GM21528 (cell line): ENCODE data around the gene PNPLA2.

ENCODE experiments used
- ATAC-seq: cut with Tn5 transposase; IDR thresholded peaks from one replicate; pipeline ENCODE4 v1.9.1; 2021; ENCODE audit warnings: mild to moderate bottlenecking, moderate library complexity; ENCODE audit not compliant: unreplicated experiment, low FRiP score

PNPLA2 gene

GRCh38 chr11:839875-840617 lies 21.3 kb downstream of the PNPLA2 start:
- no peak for ATAC-seq

GRCh38 chr11:841981-842369 lies 23.3 kb downstream of the PNPLA2 start:
- ATAC-seq: peak; percentile 30

DNA sequence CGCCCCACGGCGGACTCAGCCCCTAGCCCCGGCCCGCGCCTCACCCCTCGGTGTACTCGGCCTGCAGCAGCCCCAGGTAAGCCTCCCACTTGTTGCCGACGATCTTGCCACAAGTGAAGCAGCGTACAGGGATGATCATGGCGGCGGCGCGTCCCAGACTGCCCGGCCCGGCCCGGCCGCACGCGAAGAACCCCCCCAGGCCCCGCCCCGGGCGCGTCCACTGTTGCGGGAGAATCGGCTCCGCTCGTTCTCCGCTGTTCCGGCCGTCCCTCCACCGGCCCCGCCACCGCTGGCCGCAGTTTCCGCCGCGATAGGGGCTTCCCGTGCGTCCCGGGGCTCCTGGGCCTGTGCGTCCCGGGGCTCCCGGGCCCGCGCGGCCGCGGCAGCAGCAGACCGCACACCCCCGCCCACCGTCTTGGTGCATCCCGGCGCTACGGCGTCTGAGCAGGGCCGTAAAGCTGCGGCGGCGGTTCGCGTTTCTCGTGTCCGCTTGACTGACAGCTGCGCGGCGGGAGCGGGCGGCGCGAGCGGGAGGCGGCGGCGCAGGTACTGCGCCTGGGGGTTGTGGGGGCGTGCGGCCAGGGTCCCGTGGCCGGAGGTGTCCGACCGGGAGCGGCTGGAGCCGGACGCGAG lies 23.8 kb downstream of the PNPLA2 start, which contains the start of the genes POLR2L and TSPAN4:
Gene POLR2L, minus strand, starts transcription at position 160 of the 633 bp plus-strand sequence. Its CDS starts 21 bp downstream, at position 139.
Gene TSPAN4, plus strand, starts transcription at position 483 of the 633 bp plus-strand sequence. CDS start 7,453 bp downstream, outside the sequence.
- ATAC-seq: peak; percentile 57

GRCh38 chr11:843086-843734 lies 24.5 kb downstream of the PNPLA2 start:
- peak; percentile 1 for ATAC-seq

DNA sequence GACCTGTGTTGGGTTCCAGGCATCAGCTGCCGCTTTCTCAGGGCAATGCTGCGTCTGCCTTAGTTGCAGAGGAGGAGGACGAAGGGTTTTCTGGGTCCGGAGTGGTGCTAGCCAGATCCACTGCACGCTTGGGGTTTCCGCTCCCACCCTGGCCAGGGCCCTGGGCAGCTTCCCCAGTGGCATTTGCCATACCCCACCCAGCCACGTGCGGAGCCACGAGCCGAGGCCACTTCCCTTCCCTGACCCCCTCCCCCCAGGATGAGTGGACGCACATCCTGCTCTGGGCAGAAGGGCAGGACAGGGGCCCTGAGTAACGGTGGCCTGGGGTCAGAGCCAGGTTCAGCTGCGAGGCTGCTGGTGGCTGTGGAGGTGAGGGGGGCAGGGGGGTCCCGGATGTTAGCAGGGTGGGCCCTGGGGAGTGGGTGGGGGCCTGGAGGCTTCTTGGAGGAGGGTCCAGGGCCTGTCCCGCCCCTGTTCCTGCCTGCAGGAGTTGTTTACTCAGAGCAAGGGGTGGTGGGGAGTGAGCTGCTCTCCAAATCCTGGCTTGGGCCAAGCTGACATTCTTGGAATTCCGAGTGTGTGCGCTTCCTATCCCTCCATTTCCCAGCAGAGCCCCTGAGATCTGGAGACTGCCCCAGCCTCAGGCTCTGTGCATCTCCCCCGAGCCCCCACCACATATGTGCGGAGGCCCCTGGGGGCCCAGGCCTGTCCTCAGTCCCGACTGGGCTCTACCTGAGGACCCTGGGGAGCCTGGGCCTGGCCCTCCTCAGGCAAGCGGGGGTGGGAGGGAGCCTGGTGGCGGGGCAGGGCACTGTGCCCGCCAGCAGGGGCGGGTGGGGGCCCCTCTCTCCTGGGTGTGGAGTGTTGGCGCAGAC lies 25.3 kb downstream of the PNPLA2 start:
- ATAC-seq: no peak

- ATAC-seq: no peak
Measured at GRCh38 chr11:844693-845644, 26.3 kb downstream of the PNPLA2 start.

DNA sequence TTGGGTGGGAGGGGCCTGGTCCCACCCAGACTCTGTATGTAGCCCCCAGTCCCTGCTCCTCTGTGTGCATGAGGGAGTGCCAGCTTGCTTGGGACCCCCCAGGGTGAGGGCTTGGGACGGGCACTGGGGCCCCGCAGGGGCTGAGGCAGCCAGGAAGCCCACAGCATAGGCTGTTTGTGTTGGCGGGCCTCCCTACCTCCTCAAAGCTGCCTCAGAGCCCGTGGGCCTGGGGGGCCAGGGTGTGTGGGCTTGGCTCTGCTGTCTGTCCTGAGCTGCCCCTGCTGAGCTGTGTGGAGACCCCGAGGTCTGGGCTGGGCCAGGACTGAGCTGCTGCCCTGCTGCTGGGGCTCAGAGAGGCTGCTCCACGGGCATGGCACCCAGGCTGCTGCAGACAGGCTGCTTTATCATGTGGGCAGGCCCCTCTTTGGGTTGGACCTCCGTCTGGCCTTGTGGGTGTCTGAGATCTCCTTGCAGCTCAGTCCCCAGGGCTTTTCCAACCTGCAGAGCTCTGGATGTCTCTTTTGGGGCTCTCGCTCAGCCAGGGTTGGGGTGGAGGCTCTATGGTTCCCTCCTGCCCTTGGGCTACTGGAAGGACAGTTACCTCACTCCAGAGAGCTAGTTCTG lies 27.3 kb downstream of the PNPLA2 start:
- no peak for ATAC-seq

- no peak for ATAC-seq
Measured at GRCh38 chr11:846496-847098, 27.9 kb downstream of the PNPLA2 start.

DNA sequence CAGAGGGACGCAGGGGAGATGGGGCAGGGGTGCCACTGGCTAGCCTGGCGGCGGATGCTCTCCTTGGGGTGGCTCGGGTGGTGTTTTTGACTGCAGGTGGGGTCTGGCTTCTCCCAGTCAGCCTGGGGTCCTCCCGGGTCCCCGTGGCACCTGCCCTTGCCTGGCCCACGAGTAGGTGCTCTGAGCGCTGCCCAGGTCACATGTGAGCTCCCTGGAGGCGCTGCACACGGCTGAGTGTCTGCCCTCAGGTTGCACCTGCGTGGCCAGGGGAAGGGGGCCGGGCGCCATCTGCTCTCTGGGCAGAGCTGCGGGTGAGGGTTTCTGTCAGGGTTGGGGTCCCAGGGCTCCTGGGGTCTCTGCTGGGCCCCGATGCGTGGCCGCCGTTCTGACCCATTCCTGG lies 29.2 kb downstream of the PNPLA2 start:
- no peak for ATAC-seq

GRCh38 chr11:848380-848931 lies 29.7 kb downstream of the PNPLA2 start:
- no peak for ATAC-seq

DNA sequence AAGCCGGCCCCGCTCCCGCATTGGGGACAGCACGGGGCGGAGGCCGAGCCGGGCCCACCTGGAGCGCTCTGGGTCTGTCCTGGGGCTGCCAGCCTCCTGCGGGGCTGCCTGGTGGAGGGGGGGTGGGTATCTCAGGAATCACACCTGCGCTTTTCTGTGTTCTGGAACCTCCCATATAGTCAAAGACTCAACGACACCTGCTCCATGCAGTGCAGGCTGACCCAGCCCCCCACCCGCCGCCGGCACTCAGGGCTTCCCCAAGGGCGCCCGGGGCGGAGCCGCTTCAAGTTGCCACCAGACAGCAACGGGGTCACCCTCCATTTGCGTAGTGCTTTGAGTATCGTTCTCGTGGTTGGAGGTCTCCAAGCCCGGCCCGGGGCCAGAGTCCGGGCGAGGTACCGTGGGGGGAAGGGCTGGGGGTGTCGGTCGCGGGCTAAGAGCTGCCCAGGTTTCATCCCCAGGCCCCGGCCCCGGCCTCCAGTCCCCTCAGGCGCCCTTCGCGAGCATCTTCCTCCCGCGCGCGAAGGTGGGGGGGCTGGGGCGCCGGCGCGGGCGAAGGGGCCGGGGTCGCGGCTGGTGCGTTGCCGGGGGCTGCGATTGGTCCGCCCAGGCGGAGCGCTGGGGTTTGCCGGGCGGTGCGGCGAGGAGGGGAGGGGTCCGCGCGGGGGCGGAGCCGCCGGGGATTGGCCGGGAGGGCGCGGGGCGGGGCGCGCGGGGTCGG lies 30.6 kb downstream of the PNPLA2 start:
- no peak for ATAC-seq

GRCh38 chr11:849951-850774 lies 31.4 kb downstream of the PNPLA2 start:
- ATAC-seq: no peak

GRCh38 chr11:850775-851763 lies 32.4 kb downstream of the PNPLA2 start:
- no peak for ATAC-seq

DNA sequence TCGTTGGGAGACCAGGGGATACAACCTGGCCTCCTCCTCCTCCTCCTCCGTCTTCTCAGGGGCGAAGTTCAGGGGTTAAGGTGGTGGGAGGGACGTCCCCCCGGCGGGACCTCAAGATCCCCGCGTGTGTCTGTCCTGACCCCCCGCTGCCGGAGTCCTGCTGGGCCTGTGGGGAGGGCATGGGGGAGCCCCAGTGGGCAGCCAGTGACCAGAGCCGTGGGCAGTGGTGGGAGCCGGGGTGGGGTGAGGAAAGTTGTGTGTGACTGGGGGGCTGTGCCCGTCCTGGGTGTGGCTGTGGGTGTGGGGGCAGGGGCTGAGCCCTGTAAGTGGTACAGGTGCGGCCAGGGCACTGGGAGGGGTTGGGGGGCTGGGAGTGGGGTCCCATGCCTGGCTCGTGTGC lies 34.0 kb downstream of the PNPLA2 start:
- ATAC-seq: no peak

GRCh38 chr11:853682-854448 lies 35.2 kb downstream of the PNPLA2 start:
- ATAC-seq: no peak
